Naive thymus-derived CD4-positive, alpha-beta T cell (primary cell): Measurements from ENCODE around the gene GRB10. TPM values are rescaled to one million over a fixed set of nuclear protein-coding genes. Genes with fewer than 3 reads are reported as not detected.

Source experiments
- ATAC-seq: fragments of 150-1000 bp; cut with Tn5 transposase; 2 replicates; pipeline ENCODE4 v1.10.0; 2021; ENCODE audit warnings: mild to moderate bottlenecking, moderate library complexity
- CTCF ChIA-PET: fragments of 350-600 bp; sonication (Branson Sonifier 250); formaldehyde crosslinking; loops from one replicate; lab custom pipeline; 2021; ENCODE audit warnings: antibody characterized with exemption; lab: Charles Lee
- POLR2A ChIA-PET: fragments of 350-600 bp; sonication (Branson Sonifier 250); formaldehyde crosslinking; loops from one replicate; lab custom pipeline; 2021; ENCODE audit warnings: antibody characterized with exemption, inconsistent platforms; lab: Charles Lee
- DNase-seq, 9 donors: peaks; one replicate each; pipeline versions ENCODE4 v3.0.0 to v3.0.0-alpha.2; 2020 to 2022; ENCODE audit warnings: mixed read lengths in 1 of 9
- H3K27ac ChIP-seq: one replicate; pipeline ENCODE4 v1.7.0; 2013; ENCODE audit warnings: mild to moderate bottlenecking, low read depth, low read length, moderate library complexity
- H3K27me3 ChIP-seq, 2 donors: one replicate each; pipeline ENCODE4 v1.7.0; 2013; ENCODE audit warnings: low read length in 2 of 2, mild to moderate bottlenecking in 2 of 2, moderate library complexity in 2 of 2; ENCODE audit not compliant: control insufficient read depth in 2 of 2, insufficient read depth in 2 of 2
- H3K36me3 ChIP-seq, 3 experiments: 1 replicate in 2 of 3; 2 replicates in 1 of 3; pipeline ENCODE4 v1.7.0; 2013; ENCODE audit warnings: low read length in 3 of 3, mild to moderate bottlenecking in 3 of 3, moderate library complexity in 1 of 3; ENCODE audit not compliant: insufficient read depth in 3 of 3, control insufficient read depth in 2 of 3
- H3K4me1 ChIP-seq, 2 donors: one replicate each; pipeline ENCODE4 v1.7.0; 2013; ENCODE audit warnings: low read length in 2 of 2, mild to moderate bottlenecking in 2 of 2, moderate library complexity in 1 of 2; ENCODE audit not compliant: control insufficient read depth in 2 of 2, insufficient read depth in 2 of 2
- H3K4me3 ChIP-seq: 2 replicates; pipeline ENCODE4 v1.7.0; 2013; ENCODE audit warnings: mild to moderate bottlenecking, low read length
- H3K9me3 ChIP-seq, 3 experiments: 1 replicate in 2 of 3; 2 replicates in 1 of 3; pipeline ENCODE4 v1.7.0; 2013; ENCODE audit warnings: low read length in 3 of 3; ENCODE audit not compliant: control insufficient read depth in 2 of 3
- H3K27ac Mint-ChIP-seq, 9 donors: one replicate each; pipeline ENCODE4 v1.8.0; 2020 to 2022; ENCODE audit warnings: mixed read lengths in 9 of 9, mild to moderate bottlenecking in 8 of 9, moderate library complexity in 5 of 9, inconsistent platforms in 2 of 9
- H3K27me3 Mint-ChIP-seq, 5 donors: one replicate each; pipeline ENCODE4 v1.8.0; 2021 to 2022; ENCODE audit warnings: mixed read lengths in 5 of 5, mild to moderate bottlenecking in 1 of 5
- H3K36me3 Mint-ChIP-seq, 5 donors: one replicate each; pipeline ENCODE4 v1.8.0; 2020 to 2022; ENCODE audit warnings: mixed read lengths in 5 of 5, mild to moderate bottlenecking in 3 of 5, inconsistent platforms in 1 of 5
- H3K4me1 Mint-ChIP-seq, 7 donors: one replicate each; pipeline ENCODE4 v1.8.0; 2020 to 2022; ENCODE audit warnings: mixed read lengths in 7 of 7, mild to moderate bottlenecking in 3 of 7, inconsistent platforms in 1 of 7
- H3K4me3 Mint-ChIP-seq, 10 donors: one replicate each; pipeline ENCODE4 v1.8.0; 2020 to 2022; ENCODE audit warnings: mild to moderate bottlenecking in 10 of 10, mixed read lengths in 10 of 10, moderate library complexity in 6 of 10, inconsistent platforms in 2 of 10
- H3K9me3 Mint-ChIP-seq, 11 donors: one replicate each; pipeline ENCODE4 v1.8.0; 2020 to 2022; ENCODE audit warnings: mixed read lengths in 11 of 11, mild to moderate bottlenecking in 4 of 11, inconsistent platforms in 1 of 11, moderate library complexity in 1 of 11
- intact Hi-C, 2 donors: fragments of 100-400 bp; cut with micrococcal nuclease; formaldehyde crosslinking; loops; one replicate each; pipeline ENCODE4 v1.15.1; 2023
- polyA plus RNA-seq, 2 donors: library from polyadenylated mRNA; unstranded; fragments of 300-500 nt; fragmentation: Illumina TruSeq; gene quantifications; one replicate each; pipeline ENCODE4 v1.2.3, GENCODE V29; 2021
- total RNA-seq, 6 experiments: library from RNA in 5 of 6; stranded (reverse) in 5 of 6; gene quantifications; 1 replicate in 5 of 6; 2 replicates in 1 of 6; pipeline ENCODE4 v1.2.3 and lab custom pipeline; 2021 to 2026

Gene GRB10
- total and polyA plus RNA-seq, 7 experiments from 2014 or later, result 2.6 to 10.6 (median 6.2) TPM

GRCh38 chr7:50676740-50677637 lies 105.7 kb downstream of the GRB10 start:
- Histone ChIP-seq H3K27ac (no peak overlapping the region), H3K27me3 (no peaks in the 10 kb centered on the region), H3K4me1 (no peaks in the 10 kb centered on the region), H3K9me3 (no peaks in the 10 kb centered on the region), H3K4me3 (no peak overlapping the region), H3K36me3 (no peaks in the 10 kb centered on the region)
- Mint-ChIP-seq H3K4me3 (no peak overlapping the region), H3K4me1 (peaks cover 0 to 5% (median 0%) of the 10 kb centered on the region in 7 donors), H3K9me3 (peaks cover 0 to 2% (median 0%) of the 10 kb centered on the region in 11 donors), H3K27me3 (peaks cover 0 to 12% (median 0%) of the 10 kb centered on the region in 5 donors), H3K36me3 (peaks cover 0 to 7% (median 0%) of the 10 kb centered on the region in 5 donors), H3K27ac (peak overlapping the region in 1 of 9 donors; percentile 66)
- intact Hi-C loops, result loop anchor here (5.0 kb wide), 3 partner anchors 65 to 535 kb away; no protein-coding TSS in a partner anchor
- ATAC-seq (no peak), DNase-seq (no peak)
- CTCF ChIA-PET, result interaction anchor here (0.6 to 4.9 kb wide), 6 partner anchors 42 to 583 kb away, joined by 3 to 36 read pairs (median 4); partner anchors contain the start of gene ZPBP
- POLR2A ChIA-PET, result interaction anchor here (0.6 kb wide), 2 partner anchors 64 to 208 kb away, joined by 3 to 5 read pairs; no protein-coding TSS in a partner anchor

DNA sequence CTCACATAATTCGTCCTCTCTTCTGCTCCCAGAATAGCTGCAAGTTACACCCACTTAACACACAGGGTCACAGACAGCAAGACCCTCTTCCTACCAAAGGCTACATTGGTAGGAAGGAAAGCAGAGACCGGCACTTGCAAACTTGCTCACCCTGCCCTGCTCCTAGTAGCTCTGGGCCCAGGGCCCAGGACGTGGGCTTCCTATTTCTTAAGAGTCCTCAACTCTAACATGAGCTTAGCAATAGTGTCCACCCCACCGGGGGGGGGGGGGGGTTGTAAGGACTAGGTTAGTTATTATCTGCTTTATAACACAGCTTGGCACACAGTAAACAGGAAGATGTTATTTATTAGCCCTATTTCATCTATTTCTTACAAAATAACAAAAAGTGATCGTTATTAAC lies 106.6 kb downstream of the GRB10 start:
- Mint-ChIP-seq H3K4me3 (no peak overlapping the region), H3K36me3 (peaks cover 0 to 9% (median 0%) of the 10 kb centered on the region in 5 donors), H3K27me3 (peaks cover 0 to 13% (median 0%) of the 10 kb centered on the region in 5 donors), H3K27ac (peak overlapping the region in 1 of 9 donors; percentile 25), H3K4me1 (peaks cover 0 to 5% (median 0%) of the 10 kb centered on the region in 7 donors), H3K9me3 (peaks cover 0 to 2% (median 0%) of the 10 kb centered on the region in 11 donors)
- H3K4me3 ChIP-seq, result no peak overlapping the region
- ATAC-seq, result no peak
- no peaks in the 10 kb centered on the region for H3K9me3 ChIP-seq
- CTCF ChIA-PET, result interaction anchor here (0.6 to 4.9 kb wide), 4 partner anchors 42 to 583 kb away, joined by 3 to 27 read pairs (median 4); partner anchors contain the start of gene ZPBP
- no peak for DNase-seq
- no peaks in the 10 kb centered on the region for H3K27me3 ChIP-seq
- intact Hi-C loops, result loop anchor here (5.0 kb wide), 3 partner anchors 64 to 534 kb away; no protein-coding TSS in a partner anchor
- H3K27ac ChIP-seq, result no peak overlapping the region
- no peaks in the 10 kb centered on the region for H3K4me1 ChIP-seq
- no peaks in the 10 kb centered on the region for H3K36me3 ChIP-seq
- POLR2A ChIA-PET, result interaction anchor here (0.6 to 1.5 kb wide), 3 partner anchors 13 to 202 kb away, joined by 3 to 4 read pairs (median 3); no protein-coding TSS in a partner anchor

DNA sequence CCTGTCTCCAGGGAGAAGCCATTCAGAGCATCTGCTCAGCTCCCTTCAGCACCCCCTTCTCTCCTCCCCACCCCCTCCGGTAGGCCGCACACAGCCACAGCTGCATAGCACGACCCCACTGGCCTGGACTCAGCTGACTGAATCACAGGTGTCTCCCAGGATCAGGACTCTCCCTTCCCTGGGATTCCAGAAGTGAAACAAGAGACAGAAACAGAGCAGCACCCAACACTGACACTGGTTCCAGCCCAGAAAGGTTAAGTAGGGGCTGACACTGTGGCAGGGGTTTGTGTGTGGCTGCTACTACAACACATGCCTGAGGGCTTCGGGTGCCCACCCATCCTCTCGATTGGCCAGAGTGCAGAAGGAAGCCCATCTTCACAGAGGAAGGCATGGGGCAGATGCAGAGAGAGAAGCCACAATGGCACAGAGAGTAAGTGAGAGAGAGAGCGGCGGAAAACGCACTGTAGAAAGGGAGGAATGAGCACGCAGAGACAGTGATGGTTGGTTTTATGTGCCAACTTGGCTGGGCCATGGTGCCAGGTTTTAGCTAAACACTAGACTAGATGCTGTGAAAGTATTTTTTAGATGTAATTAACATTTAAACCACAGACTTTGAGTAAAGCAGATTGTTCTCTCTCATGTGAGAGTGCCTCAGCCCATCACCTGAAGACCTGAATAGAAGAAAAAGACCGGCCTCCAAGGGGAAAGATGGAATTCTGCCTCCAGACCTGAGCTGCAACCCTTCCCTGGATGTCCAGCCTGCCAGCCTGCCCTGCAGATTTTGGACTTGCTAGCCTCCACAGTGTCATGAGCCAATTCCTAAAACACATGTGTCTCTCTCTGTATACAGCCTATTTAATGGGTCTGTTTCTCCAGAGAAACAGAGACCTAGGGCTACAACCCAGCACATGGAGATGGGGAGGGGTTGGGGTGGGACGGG lies 107.5 kb downstream of the GRB10 start:
- no peak overlapping the region for H3K4me3 Mint-ChIP-seq
- peaks cover 0 to 13% (median 0%) of the 10 kb centered on the region in 5 donors for H3K36me3 Mint-ChIP-seq
- Histone ChIP-seq H3K4me3 (no peak overlapping the region), H3K4me1 (no peaks in the 10 kb centered on the region), H3K27me3 (no peaks in the 10 kb centered on the region), H3K27ac (no peak overlapping the region), H3K9me3 (no peaks in the 10 kb centered on the region), H3K36me3 (no peaks in the 10 kb centered on the region)
- peaks cover 0 to 2% (median 0%) of the 10 kb centered on the region in 11 donors for H3K9me3 Mint-ChIP-seq
- H3K27ac Mint-ChIP-seq, result peak overlapping the region in 1 of 9 donors; percentile 57
- H3K27me3 Mint-ChIP-seq, result peaks cover 0 to 11% (median 0%) of the 10 kb centered on the region in 5 donors
- H3K4me1 Mint-ChIP-seq, result peaks cover 0 to 5% (median 0%) of the 10 kb centered on the region in 7 donors
- intact Hi-C loops, result loop anchor here (5.0 kb wide), 3 partner anchors 63 to 533 kb away; no protein-coding TSS in a partner anchor
- DNase-seq, result no peak
- POLR2A ChIA-PET, result interaction anchor here (0.7 to 1.5 kb wide), 2 partner anchors 13 to 201 kb away, joined by 3 to 4 read pairs; no protein-coding TSS in a partner anchor
- CTCF ChIA-PET, result interaction anchor here (1.7 to 4.9 kb wide), 2 partner anchors 207 to 582 kb away, joined by 5 to 27 read pairs; partner anchors contain the start of gene ZPBP
- no peak for ATAC-seq

DNA sequence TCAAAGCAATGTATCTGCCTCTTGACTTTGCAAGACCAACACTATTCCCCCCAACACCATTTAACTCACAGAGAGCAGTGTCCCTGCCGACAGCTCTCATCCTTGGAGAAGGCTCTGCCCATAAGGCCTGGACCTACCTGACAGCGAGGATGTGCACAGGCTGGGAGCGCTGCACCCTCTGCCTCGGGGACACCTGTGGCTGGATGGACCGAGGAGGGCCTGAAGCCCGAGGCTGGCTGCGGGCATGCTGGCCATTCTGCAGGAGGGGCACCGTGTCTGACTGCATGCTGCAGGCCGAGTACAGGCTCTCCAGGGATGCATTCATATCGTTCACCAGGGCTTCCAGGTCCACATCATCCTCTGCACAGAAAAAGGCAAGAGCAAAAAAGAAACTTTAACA lies 108.4 kb downstream of the GRB10 start:
- Mint-ChIP-seq H3K27ac (no peak overlapping the region), H3K27me3 (peaks cover 0 to 10% (median 0%) of the 10 kb centered on the region in 5 donors), H3K9me3 (peaks cover 0 to 2% (median 0%) of the 10 kb centered on the region in 11 donors), H3K36me3 (peaks cover 0 to 17% (median 1%) of the 10 kb centered on the region in 5 donors), H3K4me1 (peaks cover 0 to 3% (median 0%) of the 10 kb centered on the region in 7 donors), H3K4me3 (no peak overlapping the region)
- Histone ChIP-seq H3K27ac (no peak overlapping the region), H3K9me3 (no peaks in the 10 kb centered on the region), H3K27me3 (no peaks in the 10 kb centered on the region), H3K4me3 (no peak overlapping the region), H3K36me3 (no peaks in the 10 kb centered on the region), H3K4me1 (no peaks in the 10 kb centered on the region)
- ChIA-PET CTCF (interaction anchor here (1.7 kb wide), 1 partner anchor 206 kb away, joined by 5 read pairs; no protein-coding TSS in a partner anchor), POLR2A (no interaction called here)
- no peak for ATAC-seq
- intact Hi-C loops, result no loop called here
- no peak for DNase-seq

- no peak for ATAC-seq
- no peak overlapping the region for H3K27ac Mint-ChIP-seq
- Histone ChIP-seq H3K4me1 (no peaks in the 10 kb centered on the region), H3K9me3 (no peaks in the 10 kb centered on the region), H3K27ac (no peak overlapping the region), H3K27me3 (no peaks in the 10 kb centered on the region), H3K36me3 (peaks cover 0 to under 1% (median 0%) of the 10 kb centered on the region in 3 experiments), H3K4me3 (no peak overlapping the region)
- intact Hi-C loops, result no loop called here
- DNase-seq, result no peak
- H3K4me3 Mint-ChIP-seq, result no peak overlapping the region
- peaks cover 0 to 20% (median 4%) of the 10 kb centered on the region in 5 donors for H3K36me3 Mint-ChIP-seq
- POLR2A ChIA-PET, result no interaction called here
- H3K9me3 Mint-ChIP-seq, result peaks cover 0 to 2% (median 0%) of the 10 kb centered on the region in 11 donors
- H3K4me1 Mint-ChIP-seq, result peaks cover 0 to 2% (median 0%) of the 10 kb centered on the region in 7 donors
- peaks cover 0 to 8% (median 0%) of the 10 kb centered on the region in 5 donors for H3K27me3 Mint-ChIP-seq
- CTCF ChIA-PET, result interaction anchor here (0.6 kb wide), 1 partner anchor 14 kb away, joined by 3 read pairs; no protein-coding TSS in a partner anchor
Measured at GRCh38 chr7:50673096-50673495, 109.6 kb downstream of the GRB10 start.
